ENCODE results near the gene MACROD2.

DNA sequence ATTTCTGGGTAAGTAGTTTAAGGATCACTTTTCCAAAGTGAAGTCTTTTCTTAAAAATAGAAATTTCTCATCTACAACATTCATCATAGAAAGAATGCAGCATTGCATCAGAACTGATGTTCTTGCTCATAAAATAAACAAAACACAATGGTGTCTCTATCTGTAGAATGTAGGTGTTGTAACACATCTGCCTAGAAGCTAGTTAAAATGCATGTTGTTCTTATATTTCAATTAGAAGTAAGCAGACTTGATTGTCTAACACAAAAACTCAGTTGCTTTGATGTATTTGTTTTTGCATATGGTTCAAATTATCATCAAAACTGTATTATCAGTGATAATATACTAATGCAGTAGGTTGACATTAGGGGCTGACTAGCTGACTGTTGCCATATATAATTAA is 996.8 kb downstream of the MACROD2 start:
- TF ChIP-seq, protein P1, sequence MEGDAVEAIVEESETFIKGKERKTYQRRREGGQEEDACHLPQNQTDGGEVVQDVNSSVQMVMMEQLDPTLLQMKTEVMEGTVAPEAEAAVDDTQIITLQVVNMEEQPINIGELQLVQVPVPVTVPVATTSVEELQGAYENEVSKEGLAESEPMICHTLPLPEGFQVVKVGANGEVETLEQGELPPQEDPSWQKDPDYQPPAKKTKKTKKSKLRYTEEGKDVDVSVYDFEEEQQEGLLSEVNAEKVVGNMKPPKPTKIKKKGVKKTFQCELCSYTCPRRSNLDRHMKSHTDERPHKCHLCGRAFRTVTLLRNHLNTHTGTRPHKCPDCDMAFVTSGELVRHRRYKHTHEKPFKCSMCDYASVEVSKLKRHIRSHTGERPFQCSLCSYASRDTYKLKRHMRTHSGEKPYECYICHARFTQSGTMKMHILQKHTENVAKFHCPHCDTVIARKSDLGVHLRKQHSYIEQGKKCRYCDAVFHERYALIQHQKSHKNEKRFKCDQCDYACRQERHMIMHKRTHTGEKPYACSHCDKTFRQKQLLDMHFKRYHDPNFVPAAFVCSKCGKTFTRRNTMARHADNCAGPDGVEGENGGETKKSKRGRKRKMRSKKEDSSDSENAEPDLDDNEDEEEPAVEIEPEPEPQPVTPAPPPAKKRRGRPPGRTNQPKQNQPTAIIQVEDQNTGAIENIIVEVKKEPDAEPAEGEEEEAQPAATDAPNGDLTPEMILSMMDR (IDR thresholded peaks at IDR 0.05) = no peak
- TF ChIP-seq POLR2A (IDR thresholded peaks at IDR 0.05) = no peak
